H9 (cell line): ENCODE measurements around the gene SERINC3. TPM values are rescaled to one million over a fixed set of nuclear protein-coding genes. Genes with fewer than 3 reads are reported as not detected.

Experiments used
- DNase-seq: peaks from one replicate; pipeline ENCODE4 v3.0.0-alpha.2; 2017
- H2AFZ ChIP-seq: one replicate; pipeline ENCODE4 v1.6.1; 2013; ENCODE audit warnings: mild to moderate bottlenecking, low read length, control low read depth, moderate library complexity
- H2AK5ac ChIP-seq: 2 replicates; pipeline ENCODE4 v1.6.1; 2013; ENCODE audit warnings: low read length, control low read depth, mixed read lengths; ENCODE audit not compliant: insufficient read length
- H2BK120ac ChIP-seq: one replicate; pipeline ENCODE4 v1.6.1; 2013; ENCODE audit warnings: low read depth, mild to moderate bottlenecking, low read length, control low read depth, inconsistent platforms; ENCODE audit not compliant: poor library complexity, severe bottlenecking
- H2BK12ac ChIP-seq: 2 replicates; pipeline ENCODE4 v1.6.1; 2013; ENCODE audit warnings: low read length, control low read depth, mixed read lengths, low read depth; ENCODE audit not compliant: insufficient read length
- H2BK15ac ChIP-seq: 2 replicates; pipeline ENCODE4 v1.6.1; 2013; ENCODE audit warnings: low read depth, low read length, control low read depth
- H2BK20ac ChIP-seq: one replicate; pipeline ENCODE4 v1.6.1; 2013; ENCODE audit warnings: low read depth, mild to moderate bottlenecking, low read length, control low read depth, inconsistent platforms; ENCODE audit not compliant: poor library complexity, severe bottlenecking
- H2BK5ac ChIP-seq: 2 replicates; pipeline ENCODE4 v1.6.1; 2013; ENCODE audit warnings: low read length, control low read depth, mixed read lengths; ENCODE audit not compliant: insufficient read length
- H3K14ac ChIP-seq: 2 replicates; pipeline ENCODE4 v1.6.1; 2013; ENCODE audit warnings: low read length, control low read depth; ENCODE audit not compliant: insufficient read depth
- H3K18ac ChIP-seq: 2 replicates; pipeline ENCODE4 v1.6.1; 2013; ENCODE audit warnings: low read depth, mild to moderate bottlenecking, mixed read lengths, low read length, control low read depth; ENCODE audit not compliant: insufficient read length
- H3K23ac ChIP-seq: 2 replicates; pipeline ENCODE4 v1.6.1; 2013; ENCODE audit warnings: low read length, control low read depth, mixed read lengths, low read depth; ENCODE audit not compliant: insufficient read length
- H3K23me2 ChIP-seq: 2 replicates; pipeline ENCODE4 v1.6.1; 2013; ENCODE audit warnings: low read depth, mild to moderate bottlenecking, mixed read lengths, low read length, control low read depth; ENCODE audit not compliant: insufficient read length, poor library complexity, severe bottlenecking
- H3K27ac ChIP-seq: 2 replicates; pipeline ENCODE4 v1.5.1; 2013; ENCODE audit warnings: low read length, control low read depth, mixed read lengths, low read depth; ENCODE audit not compliant: insufficient read length
- H3K27me3 ChIP-seq: 2 replicates; pipeline ENCODE4 v1.6.1; 2013; ENCODE audit warnings: low read length, control low read depth, inconsistent platforms; ENCODE audit not compliant: insufficient read depth
- H3K4ac ChIP-seq: 2 replicates; pipeline ENCODE4 v1.6.1; 2013; ENCODE audit warnings: low read depth, mild to moderate bottlenecking, control low read depth, inconsistent platforms, low read length, moderate library complexity
- H3K4me1 ChIP-seq: 2 replicates; pipeline ENCODE4 v1.6.1; 2013; ENCODE audit warnings: low read length, control low read depth, inconsistent platforms; ENCODE audit not compliant: insufficient read depth
- H3K4me2 ChIP-seq: 2 replicates; pipeline ENCODE4 v1.6.1; 2013; ENCODE audit warnings: low read length, control low read depth, mixed read lengths; ENCODE audit not compliant: insufficient read length, insufficient read depth
- H3K56ac ChIP-seq: 2 replicates; pipeline ENCODE4 v1.6.1; 2013; ENCODE audit warnings: low read depth, mild to moderate bottlenecking, mixed read lengths, low read length, control low read depth; ENCODE audit not compliant: insufficient read length
- H3K79me1 ChIP-seq: 2 replicates; pipeline ENCODE4 v1.6.1; 2013; ENCODE audit warnings: low read depth, mild to moderate bottlenecking, moderate library complexity, low read length, control low read depth, inconsistent platforms; ENCODE audit not compliant: insufficient read depth, poor library complexity, severe bottlenecking
- H3K79me2 ChIP-seq: 2 replicates; pipeline ENCODE4 v1.6.1; 2013; ENCODE audit warnings: low read length, control low read depth, inconsistent platforms; ENCODE audit not compliant: insufficient read depth
- H3K9ac ChIP-seq: 2 replicates; pipeline ENCODE4 v1.6.1; 2013; ENCODE audit warnings: low read length, control low read depth, mixed read lengths; ENCODE audit not compliant: insufficient read length; ENCODE audit errors: extremely low read depth
- H3K9me3 ChIP-seq: one replicate; pipeline ENCODE4 v1.6.1; 2013; ENCODE audit warnings: low read depth, low read length, inconsistent platforms; ENCODE audit not compliant: control insufficient read depth
- H3T11ph ChIP-seq: one replicate; pipeline ENCODE4 v1.6.1; 2013; ENCODE audit warnings: mild to moderate bottlenecking, low read length, control low read depth, inconsistent platforms
- H4K20me1 ChIP-seq: one replicate; pipeline ENCODE4 v1.6.1; 2013; ENCODE audit not compliant: control insufficient read depth, insufficient read length, insufficient read depth
- H4K5ac ChIP-seq: 2 replicates; pipeline ENCODE4 v1.6.1; 2013; ENCODE audit warnings: low read depth, mild to moderate bottlenecking, mixed read lengths, low read length, control low read depth; ENCODE audit not compliant: insufficient read length
- H4K8ac ChIP-seq: replicated peaks from 2 replicates; pipeline ENCODE4 v1.6.1; 2013; ENCODE audit warnings: low read length, control low read depth, mixed read lengths, low read depth; ENCODE audit not compliant: insufficient read length
- H4K91ac ChIP-seq: 2 replicates; pipeline ENCODE4 v1.6.1; 2013; ENCODE audit warnings: low read depth, mild to moderate bottlenecking, moderate library complexity, mixed read lengths, low read length, control low read depth; ENCODE audit not compliant: insufficient read length
- H3K27ac Mint-ChIP-seq, 3 experiments: 2 replicates in 2 of 3; 3 replicates in 1 of 3; pipeline ENCODE4 v1.8.0; 2020 to 2021; ENCODE audit warnings: mixed read lengths in 3 of 3, mild to moderate bottlenecking in 1 of 3, moderate library complexity in 1 of 3
- H3K27me3 Mint-ChIP-seq: 2 replicates; pipeline ENCODE4 v1.8.0; 2021; ENCODE audit warnings: low read depth, mild to moderate bottlenecking, moderate library complexity, mixed read lengths
- H3K36me3 Mint-ChIP-seq, 3 experiments: 2 replicates in 2 of 3; 3 replicates in 1 of 3; pipeline ENCODE4 v1.8.0; 2020 to 2021; ENCODE audit warnings: low read depth in 3 of 3, mixed read lengths in 3 of 3; ENCODE audit not compliant: insufficient read depth in 1 of 3
- H3K4me1 Mint-ChIP-seq, 2 experiments: 2 replicates each; pipeline ENCODE4 v1.8.0; 2020; ENCODE audit warnings: mixed read lengths in 2 of 2
- H3K4me3 Mint-ChIP-seq, 2 experiments: 2 replicates in 1 of 2; 3 replicates in 1 of 2; pipeline ENCODE4 v1.8.0; 2020 to 2021; ENCODE audit warnings: mild to moderate bottlenecking in 2 of 2, mixed read lengths in 2 of 2, moderate library complexity in 1 of 2
- H3K9me3 Mint-ChIP-seq, 2 experiments: 2 replicates in 1 of 2; 3 replicates in 1 of 2; pipeline ENCODE4 v1.8.0; 2020; ENCODE audit warnings: mild to moderate bottlenecking in 2 of 2, mixed read lengths in 2 of 2, moderate library complexity in 1 of 2
- CTCF ChIP-seq: fragments of 200-600 bp; sonication (generic); conservative IDR thresholded peaks from 3 replicates; pipeline ENCODE4 v1.8.0; 2021; ENCODE audit warnings: antibody characterized with exemption, mild to moderate bottlenecking
- total RNA-seq: library from RNA; stranded (reverse); gene quantifications from 2 replicates; pipeline ENCODE4 v1.2.1, GENCODE V29; 2021

Gene SERINC3
- total RNA-seq, 1 experiment from 2014 or later: 41.5 TPM

GRCh38 chr20:44559302-44559701 is 37.4 kb upstream of the SERINC3 start:
- H2AK5ac ChIP-seq: no peak overlapping the region

More at GRCh38 chr20:44559302-44559701, 37.4 kb upstream of the SERINC3 start:
- H4K8ac ChIP-seq: no peak overlapping the region
- no peak overlapping the region for H2BK20ac ChIP-seq
- no peaks in the 10 kb centered on the region for H3K9me3 Mint-ChIP-seq
- no peak overlapping the region for H3K4me2 ChIP-seq
- no peak overlapping the region for H2BK12ac ChIP-seq
- no peaks in the 10 kb centered on the region for H3K79me2 ChIP-seq
- no peak overlapping the region for H3K9ac ChIP-seq
- H3K36me3 Mint-ChIP-seq: no peaks in the 10 kb centered on the region
- H2BK15ac ChIP-seq: no peak overlapping the region
- H3K23me2 ChIP-seq: no peaks in the 10 kb centered on the region
- H4K5ac ChIP-seq: no peak overlapping the region
- H3K4me3 Mint-ChIP-seq: no peak overlapping the region
- H3K27me3 Mint-ChIP-seq: no peaks in the 10 kb centered on the region
- no peak overlapping the region for H3K14ac ChIP-seq
- no peak overlapping the region for H4K91ac ChIP-seq
- H3K27ac Mint-ChIP-seq: no peak overlapping the region
- no peaks in the 10 kb centered on the region for H3K4me1 ChIP-seq
- no peak overlapping the region for H3T11ph ChIP-seq
- H3K9me3 ChIP-seq: no peaks in the 10 kb centered on the region
- no peak overlapping the region for H2BK5ac ChIP-seq
- H3K27me3 ChIP-seq: no peaks in the 10 kb centered on the region
- no peak overlapping the region for H3K4ac ChIP-seq
- H3K23ac ChIP-seq: no peak overlapping the region
- H2AFZ ChIP-seq: no peak overlapping the region
- no peaks in the 10 kb centered on the region for H3K79me1 ChIP-seq
- H4K20me1 ChIP-seq: no peaks in the 10 kb centered on the region
- H2BK120ac ChIP-seq: no peak overlapping the region
- no peak overlapping the region for H3K27ac ChIP-seq
- H3K56ac ChIP-seq: no peak overlapping the region
- no peak for DNase-seq
- TF ChIP-seq CTCF: no peak
- no peak overlapping the region for H3K18ac ChIP-seq
- H3K4me1 Mint-ChIP-seq: peaks cover 3 to 5% of the 10 kb centered on the region in 2 experiments; a peak in 1 of 4 replicates
